GM12865 (cell line): Measurements from ENCODE around the gene LRRC18.

Source experiments
- DNase-seq: peaks from one replicate; pipeline ENCODE4 v3.0.0; 2010; ENCODE audit warnings: low read depth
- H3K4me3 ChIP-seq: 2 replicates; pipeline ENCODE4 v1.5.1; 2011; ENCODE audit warnings: mild to moderate bottlenecking, low read depth, low read length, control low read depth
- CTCF ChIP-seq: IDR thresholded peaks from 2 replicates; pipeline ENCODE4 v1.5.1; 2011; ENCODE audit warnings: low read length, control low read depth, low read depth, inconsistent platforms; ENCODE audit not compliant: insufficient read depth; ENCODE audit errors: missing control alignments

Gene LRRC18

GRCh38 chr10:48964038-48964437 lies 24.4 kb upstream of the LRRC18 start:
- no peak for DNase-seq
- H3K4me3 ChIP-seq, result no peak overlapping the region
- no peak for TF ChIP-seq CTCF

GRCh38 chr10:48958598-48959190 lies 19.1 kb upstream of the LRRC18 start:
- no peak overlapping the region for H3K4me3 ChIP-seq
- DNase-seq, result no peak
- TF ChIP-seq CTCF, result no peak

- no peak overlapping the region for H3K4me3 ChIP-seq
- no peak for DNase-seq
- TF ChIP-seq CTCF, result no peak
Measured at GRCh38 chr10:48957361-48958151, 17.9 kb upstream of the LRRC18 start.

- TF ChIP-seq CTCF, result no peak
- DNase-seq, result no peak
- no peak overlapping the region for H3K4me3 ChIP-seq
Measured at GRCh38 chr10:48951707-48952106, 12.1 kb upstream of the LRRC18 start.

GRCh38 chr10:48948470-48949037 lies 8.9 kb upstream of the LRRC18 start:
- no peak for TF ChIP-seq CTCF
- no peak overlapping the region for H3K4me3 ChIP-seq
- DNase-seq, result no peak

- DNase-seq, result no peak
- no peak overlapping the region for H3K4me3 ChIP-seq
- no peak for TF ChIP-seq CTCF
Measured at GRCh38 chr10:48947690-48948469, 8.2 kb upstream of the LRRC18 start.
